Activated naive CD8-positive, alpha-beta T cell treated with anti-CD3 and anti-CD28 coated beads for 36 hours (primary cell): ENCODE measurements around the gene ZNF750. TPM values are rescaled to one million over a fixed set of nuclear protein-coding genes. Genes with fewer than 3 reads are reported as not detected.

ENCODE experiments used
- DNase-seq: peaks from one replicate; pipeline ENCODE4 v3.0.0; 2021
- H3K27ac Mint-ChIP-seq: one replicate; pipeline ENCODE4 v1.8.0; 2022; ENCODE audit warnings: mild to moderate bottlenecking, moderate library complexity, mixed read lengths
- H3K27me3 Mint-ChIP-seq: one replicate; pipeline ENCODE4 v1.8.0; 2022; ENCODE audit warnings: mild to moderate bottlenecking, mixed read lengths
- H3K36me3 Mint-ChIP-seq: one replicate; pipeline ENCODE4 v1.8.0; 2021; ENCODE audit warnings: mild to moderate bottlenecking, mixed read lengths
- H3K4me1 Mint-ChIP-seq: one replicate; pipeline ENCODE4 v1.8.0; 2021; ENCODE audit warnings: mixed read lengths
- H3K4me3 Mint-ChIP-seq: one replicate; pipeline ENCODE4 v1.8.0; 2022; ENCODE audit warnings: mild to moderate bottlenecking, moderate library complexity, mixed read lengths
- H3K9me3 Mint-ChIP-seq: one replicate; pipeline ENCODE4 v1.8.0; 2022; ENCODE audit warnings: mixed read lengths
- total RNA-seq, 2 experiments: library from RNA; stranded (reverse); gene quantifications; one replicate each; pipeline ENCODE4 v1.2.3, GENCODE V29; 2021

ZNF750 gene
- total RNA-seq, 2 experiments from 2014 or later = not detected

GRCh38 chr17:82820278-82821251, 19.3 kb downstream of the ZNF750 start:
- H3K36me3 Mint-ChIP-seq = peaks cover 50% of the 10 kb centered on the region
- no peaks in the 10 kb centered on the region for H3K27me3 Mint-ChIP-seq
- peaks cover 3% of the 10 kb centered on the region for H3K4me1 Mint-ChIP-seq
- no peak for DNase-seq
- no peak overlapping the region for H3K27ac Mint-ChIP-seq
- H3K9me3 Mint-ChIP-seq = peaks cover 5% of the 10 kb centered on the region
- no peak overlapping the region for H3K4me3 Mint-ChIP-seq

- peaks cover 4% of the 10 kb centered on the region for H3K4me1 Mint-ChIP-seq
- H3K9me3 Mint-ChIP-seq = peaks cover 5% of the 10 kb centered on the region
- H3K36me3 Mint-ChIP-seq = peaks cover 56% of the 10 kb centered on the region
- no peak for DNase-seq
- H3K4me3 Mint-ChIP-seq = no peak overlapping the region
- H3K27me3 Mint-ChIP-seq = no peaks in the 10 kb centered on the region
- no peak overlapping the region for H3K27ac Mint-ChIP-seq
Measured at GRCh38 chr17:82817947-82818346, 21.9 kb downstream of the ZNF750 start.

GRCh38 chr17:82816358-82816757, 23.5 kb downstream of the ZNF750 start:
- H3K4me1 Mint-ChIP-seq = peaks cover 4% of the 10 kb centered on the region
- peaks cover 53% of the 10 kb centered on the region for H3K36me3 Mint-ChIP-seq
- H3K9me3 Mint-ChIP-seq = peaks cover 5% of the 10 kb centered on the region
- H3K4me3 Mint-ChIP-seq = no peak overlapping the region
- H3K27me3 Mint-ChIP-seq = no peaks in the 10 kb centered on the region
- no peak for DNase-seq
- no peak overlapping the region for H3K27ac Mint-ChIP-seq

GRCh38 chr17:82815790-82816305, 24.0 kb downstream of the ZNF750 start:
- Mint-ChIP-seq H3K27me3 (no peaks in the 10 kb centered on the region), H3K9me3 (peaks cover 5% of the 10 kb centered on the region), H3K36me3 (peaks cover 50% of the 10 kb centered on the region), H3K4me1 (peaks cover 4% of the 10 kb centered on the region), H3K4me3 (no peak overlapping the region), H3K27ac (no peak overlapping the region)
- no peak for DNase-seq

GRCh38 chr17:82815354-82815753, 24.5 kb downstream of the ZNF750 start:
- Mint-ChIP-seq H3K36me3 (peaks cover 47% of the 10 kb centered on the region), H3K27me3 (no peaks in the 10 kb centered on the region), H3K27ac (no peak overlapping the region), H3K4me1 (peaks cover 4% of the 10 kb centered on the region), H3K9me3 (peaks cover 3% of the 10 kb centered on the region), H3K4me3 (no peak overlapping the region)
- DNase-seq = no peak

GRCh38 chr17:82814834-82815233, 25.0 kb downstream of the ZNF750 start:
- Mint-ChIP-seq H3K4me1 (peaks cover 4% of the 10 kb centered on the region), H3K36me3 (peaks cover 42% of the 10 kb centered on the region), H3K9me3 (no peaks in the 10 kb centered on the region), H3K4me3 (no peak overlapping the region), H3K27me3 (no peaks in the 10 kb centered on the region), H3K27ac (no peak overlapping the region)
- no peak for DNase-seq

- H3K36me3 Mint-ChIP-seq = peaks cover 29% of the 10 kb centered on the region
Measured at GRCh38 chr17:82813299-82814051, 26.3 kb downstream of the ZNF750 start.

GRCh38 chr17:82812601-82813000, 27.2 kb downstream of the ZNF750 start:
- Mint-ChIP-seq H3K9me3 (no peaks in the 10 kb centered on the region), H3K4me3 (no peak overlapping the region), H3K4me1 (peaks cover 4% of the 10 kb centered on the region), H3K36me3 (peaks cover 20% of the 10 kb centered on the region), H3K27me3 (no peaks in the 10 kb centered on the region), H3K27ac (no peak overlapping the region)
- no peak for DNase-seq

More at GRCh38 chr17:82813299-82814051, 26.3 kb downstream of the ZNF750 start:
- Mint-ChIP-seq H3K27me3 (no peaks in the 10 kb centered on the region), H3K27ac (no peak overlapping the region), H3K4me3 (no peak overlapping the region), H3K4me1 (peaks cover 4% of the 10 kb centered on the region), H3K9me3 (no peaks in the 10 kb centered on the region)
- DNase-seq = no peak

GRCh38 chr17:82812058-82812457, 27.8 kb downstream of the ZNF750 start:
- H3K27me3 Mint-ChIP-seq = no peaks in the 10 kb centered on the region
- H3K27ac Mint-ChIP-seq = no peak overlapping the region
- DNase-seq = no peak
- no peak overlapping the region for H3K4me3 Mint-ChIP-seq
- H3K36me3 Mint-ChIP-seq = peaks cover 18% of the 10 kb centered on the region
- H3K9me3 Mint-ChIP-seq = no peaks in the 10 kb centered on the region
- H3K4me1 Mint-ChIP-seq = peaks cover 4% of the 10 kb centered on the region

GRCh38 chr17:82810644-82811430, 29.0 kb downstream of the ZNF750 start:
- Mint-ChIP-seq H3K27ac (no peak overlapping the region), H3K4me1 (peaks cover 2% of the 10 kb centered on the region), H3K36me3 (peaks cover 14% of the 10 kb centered on the region), H3K27me3 (no peaks in the 10 kb centered on the region), H3K9me3 (no peaks in the 10 kb centered on the region), H3K4me3 (no peak overlapping the region)
- no peak for DNase-seq

GRCh38 chr17:82808921-82809905, 30.6 kb downstream of the ZNF750 start:
- H3K9me3 Mint-ChIP-seq = no peaks in the 10 kb centered on the region
- H3K4me3 Mint-ChIP-seq = no peak overlapping the region
- H3K4me1 Mint-ChIP-seq = no peaks in the 10 kb centered on the region
- DNase-seq = no peak
- peaks cover 5% of the 10 kb centered on the region for H3K36me3 Mint-ChIP-seq
- H3K27ac Mint-ChIP-seq = no peak overlapping the region
- H3K27me3 Mint-ChIP-seq = no peaks in the 10 kb centered on the region

- H3K4me1 Mint-ChIP-seq = no peaks in the 10 kb centered on the region
- DNase-seq = no peak
- H3K9me3 Mint-ChIP-seq = no peaks in the 10 kb centered on the region
- no peak overlapping the region for H3K27ac Mint-ChIP-seq
- H3K27me3 Mint-ChIP-seq = no peaks in the 10 kb centered on the region
- H3K4me3 Mint-ChIP-seq = no peak overlapping the region
- H3K36me3 Mint-ChIP-seq = peaks cover 5% of the 10 kb centered on the region
Measured at GRCh38 chr17:82808006-82808405, 31.8 kb downstream of the ZNF750 start.

GRCh38 chr17:82807562-82807961, 32.3 kb downstream of the ZNF750 start:
- H3K4me1 Mint-ChIP-seq = no peaks in the 10 kb centered on the region
- no peaks in the 10 kb centered on the region for H3K27me3 Mint-ChIP-seq
- no peak overlapping the region for H3K27ac Mint-ChIP-seq
- H3K4me3 Mint-ChIP-seq = no peak overlapping the region
- H3K36me3 Mint-ChIP-seq = peaks cover 6% of the 10 kb centered on the region
- DNase-seq = no peak
- H3K9me3 Mint-ChIP-seq = no peaks in the 10 kb centered on the region

- Mint-ChIP-seq H3K27ac (no peak overlapping the region), H3K4me3 (no peak overlapping the region), H3K9me3 (no peaks in the 10 kb centered on the region), H3K4me1 (peaks cover 2% of the 10 kb centered on the region), H3K27me3 (no peaks in the 10 kb centered on the region), H3K36me3 (peaks cover 9% of the 10 kb centered on the region)
- no peak for DNase-seq
Measured at GRCh38 chr17:82807101-82807500, 32.7 kb downstream of the ZNF750 start.
